CD14-positive monocyte (primary cell): ENCODE measurements around the gene SRXN1. TPM values are rescaled to one million over a fixed set of nuclear protein-coding genes. Genes with fewer than 3 reads are reported as not detected.

Source experiments
- DNase-seq, 3 donors: peaks; one replicate each; pipeline ENCODE4 v3.0.0-alpha.2; 2011 to 2022
- H2AFZ ChIP-seq: 2 replicates; pipeline ENCODE4 v1.6.0; 2012; ENCODE audit warnings: mild to moderate bottlenecking, low read depth, low read length, inconsistent platforms; ENCODE audit not compliant: insufficient read depth, poor library complexity, severe bottlenecking
- H3K27ac ChIP-seq, 2 donors: 1 replicate in 1 of 2; 2 replicates in 1 of 2; pipeline ENCODE4 v1.5.1; 2012 to 2013; ENCODE audit warnings: low read length in 2 of 2, control low read depth in 1 of 2, inconsistent platforms in 1 of 2, low read depth in 1 of 2, mild to moderate bottlenecking in 1 of 2
- H3K27me3 ChIP-seq, 2 donors: one replicate each; pipeline versions ENCODE4 v1.6.0 to v1.6.1; 2011 to 2013; ENCODE audit warnings: low read length in 2 of 2; ENCODE audit not compliant: control insufficient read depth in 2 of 2, insufficient read depth in 2 of 2
- H3K36me3 ChIP-seq, 2 donors: replicated peaks in 1 of 2; 1 replicate in 1 of 2; 2 replicates in 1 of 2; pipeline versions ENCODE4 v1.5.1 to v1.6.1; 2012 to 2013; ENCODE audit warnings: low read length in 2 of 2, control low read depth in 1 of 2, inconsistent platforms in 1 of 2, mild to moderate bottlenecking in 1 of 2; ENCODE audit not compliant: insufficient read depth in 2 of 2, control insufficient read depth in 1 of 2
- H3K4me1 ChIP-seq, 2 donors: 1 replicate in 1 of 2; 2 replicates in 1 of 2; pipeline versions ENCODE4 v1.5.1 to v1.6.1; 2012 to 2013; ENCODE audit warnings: low read length in 2 of 2, control low read depth in 1 of 2, inconsistent platforms in 1 of 2, mild to moderate bottlenecking in 1 of 2, moderate library complexity in 1 of 2; ENCODE audit not compliant: insufficient read depth in 2 of 2, control insufficient read depth in 1 of 2
- H3K4me2 ChIP-seq: replicated peaks from 2 replicates; pipeline ENCODE3; 2012; ENCODE audit warnings: low read length, moderate library complexity, mild to moderate bottlenecking; ENCODE audit not compliant: poor library complexity, severe bottlenecking; ENCODE audit errors: extremely low read depth
- H3K4me3 ChIP-seq, 3 experiments: fragments of 200-600 bp in 1 of 3; sonication (generic) in 1 of 3; replicated peaks in 1 of 3; 1 replicate in 2 of 3; 2 replicates in 1 of 3; pipeline ENCODE4 v1.5.1; 2011 to 2013; ENCODE audit warnings: low read length in 3 of 3, mild to moderate bottlenecking in 3 of 3, control low read depth in 2 of 3, low read depth in 2 of 3, inconsistent platforms in 1 of 3, moderate library complexity in 1 of 3
- H3K79me2 ChIP-seq: 2 replicates; pipeline ENCODE4 v1.6.0; 2012; ENCODE audit warnings: mild to moderate bottlenecking, control low read depth, inconsistent platforms, low read length, moderate library complexity; ENCODE audit not compliant: insufficient read depth
- H3K9ac ChIP-seq: 2 replicates; pipeline ENCODE4 v1.6.0; 2017; ENCODE audit warnings: low read length, mild to moderate bottlenecking; ENCODE audit not compliant: insufficient read depth, poor library complexity, severe bottlenecking
- H3K9me3 ChIP-seq, 2 donors: replicated peaks in 1 of 2; 1 replicate in 1 of 2; 2 replicates in 1 of 2; pipeline versions ENCODE4 v1.5.1 to v1.6.1; 2012 to 2013; ENCODE audit warnings: low read length in 2 of 2, control low read depth in 1 of 2; ENCODE audit not compliant: control insufficient read depth in 1 of 2, insufficient read depth in 1 of 2
- H4K20me1 ChIP-seq: 2 replicates; pipeline ENCODE4 v1.6.0; 2012; ENCODE audit warnings: mild to moderate bottlenecking, low read length, control low read depth, moderate library complexity; ENCODE audit not compliant: insufficient read depth
- H3K27ac Mint-ChIP-seq, 7 donors: one replicate each; pipeline ENCODE4 v1.8.0; 2020; ENCODE audit warnings: mild to moderate bottlenecking in 7 of 7, mixed read lengths in 7 of 7, moderate library complexity in 6 of 7, inconsistent platforms in 2 of 7
- H3K27me3 Mint-ChIP-seq, 3 donors: one replicate each; pipeline ENCODE4 v1.8.0; 2021 to 2022; ENCODE audit warnings: low read depth in 3 of 3, mild to moderate bottlenecking in 3 of 3, mixed read lengths in 3 of 3, moderate library complexity in 3 of 3, inconsistent platforms in 1 of 3
- H3K36me3 Mint-ChIP-seq, 2 donors: one replicate each; pipeline ENCODE4 v1.8.0; 2020; ENCODE audit warnings: mixed read lengths in 2 of 2, inconsistent platforms in 1 of 2, mild to moderate bottlenecking in 1 of 2
- H3K4me1 Mint-ChIP-seq: one replicate; pipeline ENCODE4 v1.8.0; 2020; ENCODE audit warnings: mild to moderate bottlenecking, mixed read lengths
- H3K4me3 Mint-ChIP-seq, 2 donors: one replicate each; pipeline ENCODE4 v1.8.0; 2020; ENCODE audit warnings: mild to moderate bottlenecking in 2 of 2, mixed read lengths in 2 of 2, moderate library complexity in 1 of 2
- H3K9me3 Mint-ChIP-seq, 7 donors: one replicate each; pipeline ENCODE4 v1.8.0; 2020 to 2022; ENCODE audit warnings: mixed read lengths in 7 of 7, mild to moderate bottlenecking in 6 of 7, moderate library complexity in 6 of 7, inconsistent platforms in 2 of 7
- CTCF ChIP-seq: fragments of 200-600 bp; IDR thresholded peaks from one replicate; pipeline ENCODE4 v1.8.0; 2022; ENCODE audit warnings: antibody characterized with exemption, mild to moderate bottlenecking
- WGBS: methylation state at CpG from one replicate; pipeline ENCODE4 v1.1.5; 2013; ENCODE audit warnings: missing lambda C conversion rate; ENCODE audit not compliant: insufficient coverage; 5-methylcytosine and 5-hydroxymethylcytosine counted together
- intact Hi-C, 2 donors: fragments of 100-400 bp; cut with micrococcal nuclease; formaldehyde crosslinking; loops; one replicate each; pipeline versions ENCODE4 v1.15.0 to v1.15.1; 2023
- polyA plus RNA-seq, 3 donors: library from polyadenylated mRNA; depleted of rRNA in 1 of 3; unstranded in 2 of 3; stranded (reverse) in 1 of 3; fragments of 300-500 nt in 2 of 3; fragments of >200 nt in 1 of 3; fragmentation: Illumina TruSeq in 2 of 3; gene quantifications; 1 replicate in 2 of 3; 2 replicates in 1 of 3; pipeline ENCODE4 v1.2.3, GENCODE V29; 2012 to 2021

Gene SRXN1
- polyA plus RNA-seq, 3 donors: 33.5 to 62.4 (median 56.6) TPM

GRCh38 chr20:677957-678356 is 25.0 kb upstream of the SRXN1 start:
- Mint-ChIP-seq H3K9me3 (peaks cover 0 to 17% (median 5%) of the 10 kb centered on the region in 7 donors), H3K27ac (peak overlapping the region in 1 of 7 donors; percentile 50), H3K36me3 (peaks cover 0 to 3% of the 10 kb centered on the region in 2 donors), H3K4me1 (peaks cover 29% of the 10 kb centered on the region), H3K27me3 (peaks cover 39 to 48% (median 43%) of the 10 kb centered on the region in 3 donors), H3K4me3 (peak overlapping the region in 1 of 2 donors; percentile 68)
- 90% methylated on average over 4 of the region's 5 CpGs for WGBS
- Histone ChIP-seq H3K79me2 (no peaks in the 10 kb centered on the region), H3K4me3 (no peak overlapping the region), H3K27ac (no peak overlapping the region), H3K4me1 (peaks cover 29 to 31% of the 10 kb centered on the region in 2 donors), H3K36me3 (no peaks in the 10 kb centered on the region), H4K20me1 (peaks cover 21% of the 10 kb centered on the region), H3K27me3 (peaks cover 26 to 35% of the 10 kb centered on the region in 2 donors), H2AFZ (no peak overlapping the region), H3K9ac (no peak overlapping the region), H3K9me3 (peaks cover 0 to 11% of the 10 kb centered on the region in 2 donors), H3K4me2 (no peak overlapping the region)
- no peak for DNase-seq
- no peak for TF ChIP-seq CTCF
- intact Hi-C loops: loop anchor here in 1 of 2 donors (5.0 kb wide), 1 partner anchor 131 kb away; no protein-coding TSS in a partner anchor

- Mint-ChIP-seq H3K27me3 (peaks cover 46 to 53% (median 51%) of the 10 kb centered on the region in 3 donors), H3K4me3 (no peak overlapping the region), H3K27ac (no peak overlapping the region), H3K36me3 (peaks cover 0 to 3% of the 10 kb centered on the region in 2 donors), H3K4me1 (peaks cover 31% of the 10 kb centered on the region), H3K9me3 (peaks cover 0 to 20% (median 5%) of the 10 kb centered on the region in 7 donors)
- Histone ChIP-seq H2AFZ (no peak overlapping the region), H3K79me2 (no peaks in the 10 kb centered on the region), H4K20me1 (peaks cover 21% of the 10 kb centered on the region), H3K27me3 (peaks cover 30 to 44% of the 10 kb centered on the region in 2 donors), H3K9me3 (peaks cover 0 to 15% of the 10 kb centered on the region in 2 donors), H3K27ac (no peak overlapping the region), H3K9ac (no peak overlapping the region), H3K4me2 (peak overlapping the region; percentile 69), H3K4me1 (peaks cover 29 to 31% of the 10 kb centered on the region in 2 donors), H3K4me3 (peak overlapping the region in 1 of 3 experiments; percentile 53), H3K36me3 (no peaks in the 10 kb centered on the region)
- no peak for TF ChIP-seq CTCF
- intact Hi-C loops: loop anchor here in 1 of 2 donors (5.0 kb wide), 1 partner anchor 130 kb away; no protein-coding TSS in a partner anchor
- WGBS: 57% methylated on average over 3 of the region's 3 CpGs
- no peak for DNase-seq
These were observed 24.0 kb upstream of the SRXN1 start for GRCh38 chr20:676967-677366.
